H1 (cell line): Measurements from ENCODE around the gene PPM1G. TPM values are rescaled to one million over a fixed set of nuclear protein-coding genes. Genes with fewer than 3 reads are reported as not detected.

Experiments
- EGR1 ChIP-seq: IDR thresholded peaks from 2 replicates; pipeline ENCODE4 v1.6.1; 2011; ENCODE audit warnings: low read depth, low read length, borderline replicate concordance
- HDAC6 ChIP-seq: IDR thresholded peaks from one replicate; pipeline ENCODE4 v1.7.1; 2012; ENCODE audit warnings: low read depth, mild to moderate bottlenecking, inconsistent platforms, low read length, moderate library complexity
- KDM4A ChIP-seq: IDR thresholded peaks from one replicate; pipeline ENCODE4 v1.7.1; 2012; ENCODE audit warnings: low read depth, mild to moderate bottlenecking, moderate library complexity, low read length, inconsistent platforms; ENCODE audit not compliant: severe bottlenecking
- PHF8 ChIP-seq: fragments of 200-600 bp; sonication (generic); conservative IDR thresholded peaks from 2 replicates; pipeline ENCODE4 v1.7.1; 2012; ENCODE audit warnings: low read depth, mild to moderate bottlenecking, inconsistent platforms, low read length, moderate library complexity
- POLR2AphosphoS5 ChIP-seq: IDR thresholded peaks from 2 replicates; pipeline ENCODE4 v1.6.1; 2011; ENCODE audit warnings: low read depth, low read length
- POU5F1 ChIP-seq: IDR thresholded peaks from 2 replicates; pipeline ENCODE4 v1.6.1; 2011; ENCODE audit warnings: low read depth, mild to moderate bottlenecking, low read length, moderate library complexity
- polyA plus RNA-seq, 7 experiments: library from polyadenylated mRNA; depleted of rRNA in 3 of 7; stranded (reverse) in 5 of 7; unstranded in 2 of 7; fragments of >200 nt in 5 of 7; fragments of 200-250 nt in 2 of 7; gene quantifications; 1 replicate in 5 of 7; 2 replicates in 1 of 7; 4 replicates in 1 of 7; pipeline versions ENCODE4 v1.2.1 to v1.2.3, GENCODE V29; 2011 to 2013; ENCODE audit warnings: missing spikeins in 2 of 7, mixed read lengths in 2 of 7
- total RNA-seq: library from RNA; stranded (reverse); fragmentation: NEBNext Ultra II Directional; extraction: Animal tissue kit (Norgen Biotek cat#: 25700); gene quantifications from 2 replicates; pipeline ENCODE4 v1.2.1, GENCODE V29; 2021
- TF ChIP-seq, protein P1 (sequence below): fragments of 300-600 bp; sonication (generic); IDR thresholded peaks from 2 replicates; pipeline ENCODE4 v1.7.1; 2012; ENCODE audit warnings: low read length, moderate library complexity, mild to moderate bottlenecking, inconsistent platforms; ENCODE audit not compliant: insufficient replicate concordance

The PPM1G gene
- total and polyA plus RNA-seq, 2 of the 8 experiments (the other 6 are each of a cell fraction or from before 2014, with no cell fraction given) = 73.3 to 203 TPM

DNA sequence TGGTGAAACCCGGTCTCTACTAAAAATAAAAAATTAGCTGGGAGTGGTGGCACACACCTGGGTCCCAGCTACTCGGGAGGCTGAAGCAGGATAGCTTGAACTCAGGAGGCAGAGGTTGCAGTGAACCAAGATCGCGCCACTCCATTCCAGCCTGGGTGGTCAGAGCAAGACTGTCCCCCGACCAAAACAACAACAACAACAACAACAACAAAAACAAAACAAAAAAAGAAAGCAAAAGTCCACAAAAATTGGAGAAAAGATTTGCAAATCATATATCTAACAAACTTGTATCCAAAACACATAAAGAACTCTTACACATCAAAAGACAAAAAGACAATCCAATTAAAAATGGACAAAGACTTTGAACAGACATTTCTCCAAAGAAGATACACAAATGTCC is 10.4 kb downstream of the PPM1G start (continued):
- TF ChIP-seq, protein P1, sequence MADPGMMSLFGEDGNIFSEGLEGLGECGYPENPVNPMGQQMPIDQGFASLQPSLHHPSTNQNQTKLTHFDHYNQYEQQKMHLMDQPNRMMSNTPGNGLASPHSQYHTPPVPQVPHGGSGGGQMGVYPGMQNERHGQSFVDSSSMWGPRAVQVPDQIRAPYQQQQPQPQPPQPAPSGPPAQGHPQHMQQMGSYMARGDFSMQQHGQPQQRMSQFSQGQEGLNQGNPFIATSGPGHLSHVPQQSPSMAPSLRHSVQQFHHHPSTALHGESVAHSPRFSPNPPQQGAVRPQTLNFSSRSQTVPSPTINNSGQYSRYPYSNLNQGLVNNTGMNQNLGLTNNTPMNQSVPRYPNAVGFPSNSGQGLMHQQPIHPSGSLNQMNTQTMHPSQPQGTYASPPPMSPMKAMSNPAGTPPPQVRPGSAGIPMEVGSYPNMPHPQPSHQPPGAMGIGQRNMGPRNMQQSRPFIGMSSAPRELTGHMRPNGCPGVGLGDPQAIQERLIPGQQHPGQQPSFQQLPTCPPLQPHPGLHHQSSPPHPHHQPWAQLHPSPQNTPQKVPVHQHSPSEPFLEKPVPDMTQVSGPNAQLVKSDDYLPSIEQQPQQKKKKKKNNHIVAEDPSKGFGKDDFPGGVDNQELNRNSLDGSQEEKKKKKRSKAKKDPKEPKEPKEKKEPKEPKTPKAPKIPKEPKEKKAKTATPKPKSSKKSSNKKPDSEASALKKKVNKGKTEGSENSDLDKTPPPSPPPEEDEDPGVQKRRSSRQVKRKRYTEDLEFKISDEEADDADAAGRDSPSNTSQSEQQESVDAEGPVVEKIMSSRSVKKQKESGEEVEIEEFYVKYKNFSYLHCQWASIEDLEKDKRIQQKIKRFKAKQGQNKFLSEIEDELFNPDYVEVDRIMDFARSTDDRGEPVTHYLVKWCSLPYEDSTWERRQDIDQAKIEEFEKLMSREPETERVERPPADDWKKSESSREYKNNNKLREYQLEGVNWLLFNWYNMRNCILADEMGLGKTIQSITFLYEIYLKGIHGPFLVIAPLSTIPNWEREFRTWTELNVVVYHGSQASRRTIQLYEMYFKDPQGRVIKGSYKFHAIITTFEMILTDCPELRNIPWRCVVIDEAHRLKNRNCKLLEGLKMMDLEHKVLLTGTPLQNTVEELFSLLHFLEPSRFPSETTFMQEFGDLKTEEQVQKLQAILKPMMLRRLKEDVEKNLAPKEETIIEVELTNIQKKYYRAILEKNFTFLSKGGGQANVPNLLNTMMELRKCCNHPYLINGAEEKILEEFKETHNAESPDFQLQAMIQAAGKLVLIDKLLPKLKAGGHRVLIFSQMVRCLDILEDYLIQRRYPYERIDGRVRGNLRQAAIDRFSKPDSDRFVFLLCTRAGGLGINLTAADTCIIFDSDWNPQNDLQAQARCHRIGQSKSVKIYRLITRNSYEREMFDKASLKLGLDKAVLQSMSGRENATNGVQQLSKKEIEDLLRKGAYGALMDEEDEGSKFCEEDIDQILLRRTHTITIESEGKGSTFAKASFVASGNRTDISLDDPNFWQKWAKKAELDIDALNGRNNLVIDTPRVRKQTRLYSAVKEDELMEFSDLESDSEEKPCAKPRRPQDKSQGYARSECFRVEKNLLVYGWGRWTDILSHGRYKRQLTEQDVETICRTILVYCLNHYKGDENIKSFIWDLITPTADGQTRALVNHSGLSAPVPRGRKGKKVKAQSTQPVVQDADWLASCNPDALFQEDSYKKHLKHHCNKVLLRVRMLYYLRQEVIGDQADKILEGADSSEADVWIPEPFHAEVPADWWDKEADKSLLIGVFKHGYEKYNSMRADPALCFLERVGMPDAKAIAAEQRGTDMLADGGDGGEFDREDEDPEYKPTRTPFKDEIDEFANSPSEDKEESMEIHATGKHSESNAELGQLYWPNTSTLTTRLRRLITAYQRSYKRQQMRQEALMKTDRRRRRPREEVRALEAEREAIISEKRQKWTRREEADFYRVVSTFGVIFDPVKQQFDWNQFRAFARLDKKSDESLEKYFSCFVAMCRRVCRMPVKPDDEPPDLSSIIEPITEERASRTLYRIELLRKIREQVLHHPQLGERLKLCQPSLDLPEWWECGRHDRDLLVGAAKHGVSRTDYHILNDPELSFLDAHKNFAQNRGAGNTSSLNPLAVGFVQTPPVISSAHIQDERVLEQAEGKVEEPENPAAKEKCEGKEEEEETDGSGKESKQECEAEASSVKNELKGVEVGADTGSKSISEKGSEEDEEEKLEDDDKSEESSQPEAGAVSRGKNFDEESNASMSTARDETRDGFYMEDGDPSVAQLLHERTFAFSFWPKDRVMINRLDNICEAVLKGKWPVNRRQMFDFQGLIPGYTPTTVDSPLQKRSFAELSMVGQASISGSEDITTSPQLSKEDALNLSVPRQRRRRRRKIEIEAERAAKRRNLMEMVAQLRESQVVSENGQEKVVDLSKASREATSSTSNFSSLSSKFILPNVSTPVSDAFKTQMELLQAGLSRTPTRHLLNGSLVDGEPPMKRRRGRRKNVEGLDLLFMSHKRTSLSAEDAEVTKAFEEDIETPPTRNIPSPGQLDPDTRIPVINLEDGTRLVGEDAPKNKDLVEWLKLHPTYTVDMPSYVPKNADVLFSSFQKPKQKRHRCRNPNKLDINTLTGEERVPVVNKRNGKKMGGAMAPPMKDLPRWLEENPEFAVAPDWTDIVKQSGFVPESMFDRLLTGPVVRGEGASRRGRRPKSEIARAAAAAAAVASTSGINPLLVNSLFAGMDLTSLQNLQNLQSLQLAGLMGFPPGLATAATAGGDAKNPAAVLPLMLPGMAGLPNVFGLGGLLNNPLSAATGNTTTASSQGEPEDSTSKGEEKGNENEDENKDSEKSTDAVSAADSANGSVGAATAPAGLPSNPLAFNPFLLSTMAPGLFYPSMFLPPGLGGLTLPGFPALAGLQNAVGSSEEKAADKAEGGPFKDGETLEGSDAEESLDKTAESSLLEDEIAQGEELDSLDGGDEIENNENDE = no peak
- no peak for TF ChIP-seq POU5F1
- TF ChIP-seq POLR2AphosphoS5 = no peak
- TF ChIP-seq EGR1 = no peak
- TF ChIP-seq KDM4A = no peak
- TF ChIP-seq PHF8 = no peak
- no peak for TF ChIP-seq HDAC6
